ENCODE data around the gene SERINC3.

DNA sequence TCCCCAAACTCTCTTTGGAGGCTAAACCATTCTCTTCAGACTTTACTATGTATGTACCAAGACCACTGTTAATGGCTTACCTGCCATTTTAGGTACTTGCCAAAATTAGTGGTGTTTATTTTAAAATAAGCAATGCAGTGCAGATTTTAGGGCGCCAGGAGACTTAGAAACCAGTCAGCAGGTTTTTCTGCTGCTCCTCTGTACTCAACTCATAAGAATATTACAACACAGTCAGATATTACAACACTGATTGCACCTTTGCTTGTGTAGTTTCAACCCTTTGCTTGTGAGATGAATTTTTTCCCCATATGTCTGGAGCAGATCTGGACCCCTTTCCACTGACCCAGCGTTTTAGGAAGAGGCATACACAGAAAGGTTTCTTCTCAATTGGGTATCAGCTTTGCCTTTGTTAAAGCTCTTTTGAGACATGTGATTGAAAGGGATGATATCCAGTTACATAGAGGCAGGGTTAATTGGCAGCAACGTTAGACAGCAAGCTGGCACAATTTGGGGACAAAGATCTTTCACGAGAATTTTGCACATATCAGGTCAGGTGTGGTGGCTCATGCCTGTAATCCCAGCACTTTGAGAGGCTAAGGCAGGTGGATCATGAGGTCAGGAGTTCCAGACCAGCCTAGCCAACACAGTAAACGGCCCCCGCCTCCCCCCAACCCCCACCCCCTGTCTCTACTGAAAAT, 40.0 kb downstream of the SERINC3 start:
- TF ChIP-seq, protein P1, sequence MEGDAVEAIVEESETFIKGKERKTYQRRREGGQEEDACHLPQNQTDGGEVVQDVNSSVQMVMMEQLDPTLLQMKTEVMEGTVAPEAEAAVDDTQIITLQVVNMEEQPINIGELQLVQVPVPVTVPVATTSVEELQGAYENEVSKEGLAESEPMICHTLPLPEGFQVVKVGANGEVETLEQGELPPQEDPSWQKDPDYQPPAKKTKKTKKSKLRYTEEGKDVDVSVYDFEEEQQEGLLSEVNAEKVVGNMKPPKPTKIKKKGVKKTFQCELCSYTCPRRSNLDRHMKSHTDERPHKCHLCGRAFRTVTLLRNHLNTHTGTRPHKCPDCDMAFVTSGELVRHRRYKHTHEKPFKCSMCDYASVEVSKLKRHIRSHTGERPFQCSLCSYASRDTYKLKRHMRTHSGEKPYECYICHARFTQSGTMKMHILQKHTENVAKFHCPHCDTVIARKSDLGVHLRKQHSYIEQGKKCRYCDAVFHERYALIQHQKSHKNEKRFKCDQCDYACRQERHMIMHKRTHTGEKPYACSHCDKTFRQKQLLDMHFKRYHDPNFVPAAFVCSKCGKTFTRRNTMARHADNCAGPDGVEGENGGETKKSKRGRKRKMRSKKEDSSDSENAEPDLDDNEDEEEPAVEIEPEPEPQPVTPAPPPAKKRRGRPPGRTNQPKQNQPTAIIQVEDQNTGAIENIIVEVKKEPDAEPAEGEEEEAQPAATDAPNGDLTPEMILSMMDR (IDR thresholded peaks at IDR 0.05 in 2 of 3, conservative IDR thresholded peaks at IDR 0.05 in 1 of 3; ENCODE audit: control insufficient read depth in 2 of 3, extremely low read depth in 1 of 3, insufficient read depth in 1 of 3, low read depth in 3 of 3, low read length in 3 of 3): no peak
- TF ChIP-seq, protein P2, sequence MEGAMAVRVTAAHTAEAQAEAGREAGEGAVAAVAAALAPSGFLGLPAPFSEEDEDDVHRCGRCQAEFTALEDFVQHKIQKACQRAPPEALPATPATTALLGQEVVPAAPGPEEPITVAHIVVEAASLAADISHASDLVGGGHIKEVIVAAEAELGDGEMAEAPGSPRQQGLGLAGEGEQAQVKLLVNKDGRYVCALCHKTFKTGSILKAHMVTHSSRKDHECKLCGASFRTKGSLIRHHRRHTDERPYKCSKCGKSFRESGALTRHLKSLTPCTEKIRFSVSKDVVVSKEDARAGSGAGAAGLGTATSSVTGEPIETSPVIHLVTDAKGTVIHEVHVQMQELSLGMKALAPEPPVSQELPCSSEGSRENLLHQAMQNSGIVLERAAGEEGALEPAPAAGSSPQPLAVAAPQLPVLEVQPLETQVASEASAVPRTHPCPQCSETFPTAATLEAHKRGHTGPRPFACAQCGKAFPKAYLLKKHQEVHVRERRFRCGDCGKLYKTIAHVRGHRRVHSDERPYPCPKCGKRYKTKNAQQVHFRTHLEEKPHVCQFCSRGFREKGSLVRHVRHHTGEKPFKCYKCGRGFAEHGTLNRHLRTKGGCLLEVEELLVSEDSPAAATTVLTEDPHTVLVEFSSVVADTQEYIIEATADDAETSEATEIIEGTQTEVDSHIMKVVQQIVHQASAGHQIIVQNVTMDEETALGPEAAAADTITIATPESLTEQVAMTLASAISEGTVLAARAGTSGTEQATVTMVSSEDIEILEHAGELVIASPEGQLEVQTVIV (IDR thresholded peaks at IDR 0.05; ENCODE audit: borderline replicate concordance, partially characterized antibody): no peak
- TF ChIP-seq CREM (IDR thresholded peaks at IDR 0.05; ENCODE audit: low read depth): no peak
